ENCODE data around the gene ARL8A. TPM values are rescaled to one million over a fixed set of nuclear protein-coding genes. Genes with fewer than 3 reads are reported as not detected.

Gene ARL8A
- 77.7 TPM for total RNA-seq

GRCh38 chr1:202144402-202145067 is at the start of gene ARL8A:
Gene ARL8A, minus strand, starts transcription at chr1:202144737. Its CDS starts 165 bp downstream, at chr1:202144572.

GRCh38 chr1:202193614-202194327 is 49.2 kb upstream of the ARL8A start, which contains the start of gene LGR6:
Gene LGR6, plus strand, starts transcription at chr1:202193799. Its CDS starts 191 bp downstream, at chr1:202193990.

DNA sequence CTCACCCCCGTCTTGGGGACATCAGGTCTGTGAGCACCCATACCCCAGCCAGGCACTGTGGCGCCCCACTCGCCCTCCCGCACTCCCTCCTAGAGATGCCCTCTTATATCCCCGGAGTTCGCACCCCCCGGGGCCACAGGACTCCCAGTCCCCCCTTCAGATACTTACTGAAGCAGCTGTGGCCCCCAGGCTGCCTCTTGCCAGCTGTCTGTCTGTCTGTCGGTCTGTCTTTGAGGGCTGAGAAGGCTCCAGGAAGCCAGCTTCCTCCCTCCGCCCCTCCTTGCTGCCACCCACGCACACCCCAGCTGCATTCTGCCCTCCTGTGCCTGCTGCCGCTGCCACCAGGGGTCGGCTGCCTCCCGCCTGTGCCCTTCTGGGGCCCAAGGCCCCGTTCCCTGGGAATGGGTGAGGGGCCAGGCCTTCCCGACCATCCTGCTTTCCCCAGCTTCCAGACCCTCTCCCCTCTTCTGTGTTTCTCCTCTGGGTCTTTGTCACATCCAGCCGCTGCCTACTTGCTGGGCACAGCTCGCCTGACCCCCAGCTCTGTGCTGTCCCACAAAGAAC is 15.9 kb upstream of the ARL8A start, which contains the start of gene PTPN7:
Gene PTPN7, minus strand, starts transcription at position 226 of the 564 bp plus-strand sequence. CDS start 1,200 bp downstream, outside the sequence.

GRCh38 chr1:202122639-202123335 is 21.8 kb downstream of the ARL8A start, which contains the start of gene GPR37L1:
Gene GPR37L1, plus strand, starts transcription at chr1:202122917. Its CDS starts 47 bp downstream, at chr1:202122964.

Small RNA genes within 50 kb of the gene (small RNA-seq; reads per million reads assigned to genes)
- not detected for gene CRIP1P3

Other genes with a start within 250 kb of the ARL8A start
- 0.46 TPM for gene LMOD1, start 198.2 kb downstream of the ARL8A start, total RNA-seq
- 74.7 TPM for gene TIMM17A, start 189.2 kb downstream of the ARL8A start, total RNA-seq
- 12.2 TPM for gene RNPEP, start 162.1 kb downstream of the ARL8A start, total RNA-seq
- not detected for gene ELF3, start 134.2 kb downstream of the ARL8A start, total RNA-seq
- gene GPR37L1, start 21.8 kb downstream of the ARL8A start, total RNA-seq = 6.5 TPM
- gene PTPN7, start 15.9 kb upstream of the ARL8A start, total RNA-seq = not detected
- 1.6 TPM for gene LGR6, start 49.1 kb upstream of the ARL8A start, total RNA-seq
- gene UBE2T, start 197.2 kb upstream of the ARL8A start, total RNA-seq = 30.0 TPM
- gene PPP1R12B, start 204.0 kb upstream of the ARL8A start, total RNA-seq = 28.6 TPM

Data from diencephalon (tissue), 1 donor.